ENCODE results near the gene TINAG. TPM values are rescaled to one million over a fixed set of nuclear protein-coding genes. Genes with fewer than 3 reads are reported as not detected.

The TINAG gene
- total RNA-seq, 4 donors from 2014 or later: not detected

- Histone ChIP-seq H3K27me3 (peaks cover 4% of the 10 kb centered on the region), H3K4me3 (no peak overlapping the region), H3K27ac (no peak overlapping the region), H3K4me1 (peaks cover 3% of the 10 kb centered on the region), H3K9me3 (no peaks in the 10 kb centered on the region), H3K36me3 (no peaks in the 10 kb centered on the region)
- no peak for TF ChIP-seq POLR2A (IDR thresholded peaks at IDR 0.05)
- TF ChIP-seq EP300 (IDR thresholded peaks at IDR 0.05): no peak
- TF ChIP-seq POLR2AphosphoS5 (IDR thresholded peaks at IDR 0.05): no peak
- TF ChIP-seq CTCF (IDR thresholded peaks at IDR 0.05): no peak
- WGBS: 38% methylated on average over 2 of the region's 2 CpGs
- DNase-seq (ENCODE audit: low spot score in 2 of 2): no peak
Measured at GRCh38 chr6:54291146-54291545, 17.1 kb upstream of the TINAG start.

DNA sequence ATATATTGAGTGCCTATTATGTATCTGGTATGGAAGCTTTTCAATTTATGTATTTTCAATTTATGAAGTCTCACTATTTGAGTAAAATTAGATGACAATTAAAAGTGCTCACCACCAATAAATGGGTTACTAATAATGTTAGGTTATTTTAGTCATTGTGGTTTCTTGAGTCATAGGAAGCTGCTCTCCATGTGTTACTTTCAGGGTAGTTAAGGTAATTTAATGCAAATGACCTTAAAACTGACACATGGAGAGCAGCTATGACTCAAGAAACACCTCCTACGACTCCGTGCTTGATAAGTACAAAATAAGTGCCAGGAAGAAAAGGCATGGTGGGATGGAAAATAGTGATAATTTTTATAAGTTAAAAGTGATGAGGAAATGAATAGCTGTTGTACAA lies 16.5 kb upstream of the TINAG start:
- 51% methylated on average over 2 of the region's 2 CpGs for WGBS
- no peak for DNase-seq (ENCODE audit: low spot score in 2 of 2)
- Histone ChIP-seq H3K36me3 (no peaks in the 10 kb centered on the region), H3K27me3 (peaks cover 4% of the 10 kb centered on the region), H3K9me3 (no peaks in the 10 kb centered on the region), H3K4me1 (no peaks in the 10 kb centered on the region), H3K4me3 (no peak overlapping the region), H3K27ac (no peak overlapping the region)
- TF ChIP-seq CTCF (IDR thresholded peaks at IDR 0.05) (no peak), POLR2AphosphoS5 (IDR thresholded peaks at IDR 0.05) (no peak), POLR2A (IDR thresholded peaks at IDR 0.05) (no peak), EP300 (IDR thresholded peaks at IDR 0.05) (no peak)

DNA sequence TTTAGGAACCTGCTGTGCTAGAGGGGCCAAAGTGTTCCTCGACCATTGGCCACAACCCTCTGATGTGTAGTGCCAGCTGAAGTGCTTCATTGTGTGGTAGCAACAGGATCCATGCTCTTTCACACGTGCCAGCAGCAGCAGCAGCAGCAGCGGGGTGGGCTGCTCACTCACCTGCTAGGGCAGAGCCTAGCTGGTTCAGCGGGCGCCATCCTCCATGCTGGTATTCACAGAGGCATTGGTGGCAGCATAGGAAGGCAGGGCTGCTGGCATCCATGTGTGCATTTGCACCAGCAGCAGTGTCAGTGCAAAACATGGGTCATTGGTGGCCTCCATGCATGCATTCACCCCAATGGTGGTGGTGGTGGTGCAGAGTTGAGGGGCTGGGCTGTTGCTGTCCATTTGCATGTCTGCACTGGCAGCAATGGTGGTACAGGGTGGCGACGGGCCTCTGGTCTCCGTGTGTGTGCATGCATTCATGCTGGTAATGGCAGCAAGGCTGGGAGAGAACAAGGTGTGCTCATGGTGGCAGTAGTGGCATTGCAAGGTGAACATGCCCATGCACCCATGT lies 13.2 kb upstream of the TINAG start:
- no peak overlapping the region for H3K27ac ChIP-seq
- H3K36me3 ChIP-seq: no peaks in the 10 kb centered on the region
- H3K9me3 ChIP-seq: no peaks in the 10 kb centered on the region
- WGBS: 99% methylated on average over 7 of the region's 8 CpGs
- H3K4me3 ChIP-seq: no peak overlapping the region
- H3K27me3 ChIP-seq: peaks cover 4% of the 10 kb centered on the region
- TF ChIP-seq POLR2A (IDR thresholded peaks at IDR 0.05): no peak
- TF ChIP-seq CTCF (IDR thresholded peaks at IDR 0.05): no peak
- no peak for TF ChIP-seq EP300 (IDR thresholded peaks at IDR 0.05)
- TF ChIP-seq POLR2AphosphoS5 (IDR thresholded peaks at IDR 0.05): no peak
- no peaks in the 10 kb centered on the region for H3K4me1 ChIP-seq
- DNase-seq (ENCODE audit: low spot score in 2 of 2): no peak

- Histone ChIP-seq H3K9me3 (no peaks in the 10 kb centered on the region), H3K27me3 (peaks cover 4% of the 10 kb centered on the region), H3K36me3 (no peaks in the 10 kb centered on the region), H3K4me3 (no peak overlapping the region), H3K4me1 (no peaks in the 10 kb centered on the region), H3K27ac (no peak overlapping the region)
- no peak for DNase-seq (ENCODE audit: low spot score in 2 of 2)
- no peak for TF ChIP-seq POLR2A (IDR thresholded peaks at IDR 0.05)
- TF ChIP-seq POLR2AphosphoS5 (IDR thresholded peaks at IDR 0.05): no peak
- TF ChIP-seq EP300 (IDR thresholded peaks at IDR 0.05): no peak
- TF ChIP-seq CTCF (IDR thresholded peaks at IDR 0.05): no peak
- 53% methylated on average over 2 of the region's 2 CpGs for WGBS
Measured at GRCh38 chr6:54299542-54300269, 8.5 kb upstream of the TINAG start.

GRCh38 chr6:54301770-54302169 lies 6.5 kb upstream of the TINAG start:
- no peak for DNase-seq (ENCODE audit: low spot score in 2 of 2)
- no peaks in the 10 kb centered on the region for H3K4me1 ChIP-seq
- no peak overlapping the region for H3K4me3 ChIP-seq
- H3K27me3 ChIP-seq: no peaks in the 10 kb centered on the region
- no peaks in the 10 kb centered on the region for H3K36me3 ChIP-seq
- TF ChIP-seq EP300 (IDR thresholded peaks at IDR 0.05) (no peak), POLR2AphosphoS5 (IDR thresholded peaks at IDR 0.05) (no peak), POLR2A (IDR thresholded peaks at IDR 0.05) (no peak), CTCF (IDR thresholded peaks at IDR 0.05) (no peak)
- H3K9me3 ChIP-seq: no peaks in the 10 kb centered on the region
- H3K27ac ChIP-seq: no peak overlapping the region

Measured in suprapubic skin (tissue), 4 donors.